NCI-H2107 (cell line): Measurements from ENCODE around the gene RTRAF.

Experiments
- DNase-seq: peaks from one replicate; lab custom pipeline; 2025; lab: John Stamatoyannopoulos, UW

RTRAF gene

GRCh38 chr14:51989293-51990234 is at the start of gene RTRAF:
RTRAF (plus strand) TSS chr14:51989546; CDS start chr14:51989640, 94 bp downstream.
- peak; percentile 97 for DNase-seq

GRCh38 chr14:51939755-51940301 is 49.5 kb upstream of the RTRAF start:
- DNase-seq = no peak

- no peak for DNase-seq
Observed at GRCh38 chr14:51942971-51943370, 46.4 kb upstream of the RTRAF start.

GRCh38 chr14:51950007-51950406 is 39.3 kb upstream of the RTRAF start:
- DNase-seq = no peak

- no peak for DNase-seq
Observed at GRCh38 chr14:51951656-51952055, 37.7 kb upstream of the RTRAF start.

GRCh38 chr14:51954031-51954430 is 35.3 kb upstream of the RTRAF start:
- DNase-seq = no peak

- no peak for DNase-seq
Observed at GRCh38 chr14:51954657-51955056, 34.7 kb upstream of the RTRAF start.

- DNase-seq = no peak
Observed at GRCh38 chr14:51957950-51958349, 31.4 kb upstream of the RTRAF start.

GRCh38 chr14:51959928-51960327 is 29.4 kb upstream of the RTRAF start:
- DNase-seq = no peak

- DNase-seq = no peak
Observed at GRCh38 chr14:51960866-51961265, 28.5 kb upstream of the RTRAF start.

GRCh38 chr14:51962711-51963110 is 26.6 kb upstream of the RTRAF start:
- DNase-seq = no peak

- DNase-seq = no peak
Observed at GRCh38 chr14:51963286-51963685, 26.1 kb upstream of the RTRAF start.

- DNase-seq = no peak
Observed at GRCh38 chr14:51967521-51967920, 21.8 kb upstream of the RTRAF start.

- no peak for DNase-seq
Observed at GRCh38 chr14:51969852-51970540, 19.4 kb upstream of the RTRAF start.

GRCh38 chr14:51972566-51972965 is 16.8 kb upstream of the RTRAF start:
- no peak for DNase-seq

- DNase-seq = no peak
Observed at GRCh38 chr14:51977075-51977474, 12.3 kb upstream of the RTRAF start.

- no peak for DNase-seq
Observed at GRCh38 chr14:51978681-51979085, 10.7 kb upstream of the RTRAF start.

- DNase-seq = peak; percentile 67
Observed at GRCh38 chr14:51979088-51979709, 10.1 kb upstream of the RTRAF start.

- DNase-seq = no peak
Observed at GRCh38 chr14:51981218-51981854, 8.0 kb upstream of the RTRAF start.

GRCh38 chr14:51988221-51988620 is 1.1 kb upstream of the RTRAF start:
- DNase-seq = no peak

- DNase-seq = no peak
Observed at GRCh38 chr14:51990488-51990887, 1.1 kb downstream of the RTRAF start.
